Kidney epithelial cell (primary cell): ENCODE results near the gene CD1B. TPM values are rescaled to one million over a fixed set of nuclear protein-coding genes. Genes with fewer than 3 reads are reported as not detected.
"Not testable (repeated sequence)": the region's sequence is repeated elsewhere in the genome, so short reads cannot be mapped to it uniquely, and the experiment has no call there.

Experiments
- DNase-seq: peaks from one replicate; pipeline ENCODE4 v3.0.0-alpha.2; 2010; ENCODE audit warnings: low read depth
- H3K27me3 ChIP-seq: 2 replicates; pipeline ENCODE4 v1.6.0; 2011; ENCODE audit warnings: low read length; ENCODE audit not compliant: control insufficient read depth, insufficient read depth
- H3K36me3 ChIP-seq: 2 replicates; pipeline ENCODE4 v1.5.1; 2011; ENCODE audit warnings: low read length; ENCODE audit not compliant: control insufficient read depth, insufficient read depth
- H3K4me3 ChIP-seq: 2 replicates; pipeline ENCODE4 v1.5.1; 2011; ENCODE audit warnings: low read depth, mild to moderate bottlenecking, control low read depth, low read length
- CTCF ChIP-seq: IDR thresholded peaks from 2 replicates; pipeline ENCODE4 v1.5.1; 2011; ENCODE audit warnings: mild to moderate bottlenecking, moderate library complexity, low read length, control low read depth, inconsistent platforms; ENCODE audit not compliant: insufficient read depth, poor library complexity, severe bottlenecking
- total RNA-seq: library from RNA; depleted of rRNA; stranded (reverse); fragments of >200 nt; gene quantifications from 2 replicates; pipeline ENCODE4 v1.2.3, GENCODE V29; 2015

Gene CD1B
- total RNA-seq, 1 donor from 2014 or later, result not detected

GRCh38 chr1:158362482-158362881 lies 31.2 kb upstream of the CD1B start:
- H3K36me3 ChIP-seq, result no peaks in the 10 kb centered on the region
- DNase-seq, result no peak
- no peak for TF ChIP-seq CTCF
- no peaks in the 10 kb centered on the region for H3K27me3 ChIP-seq
- H3K4me3 ChIP-seq, result no peak overlapping the region

DNA sequence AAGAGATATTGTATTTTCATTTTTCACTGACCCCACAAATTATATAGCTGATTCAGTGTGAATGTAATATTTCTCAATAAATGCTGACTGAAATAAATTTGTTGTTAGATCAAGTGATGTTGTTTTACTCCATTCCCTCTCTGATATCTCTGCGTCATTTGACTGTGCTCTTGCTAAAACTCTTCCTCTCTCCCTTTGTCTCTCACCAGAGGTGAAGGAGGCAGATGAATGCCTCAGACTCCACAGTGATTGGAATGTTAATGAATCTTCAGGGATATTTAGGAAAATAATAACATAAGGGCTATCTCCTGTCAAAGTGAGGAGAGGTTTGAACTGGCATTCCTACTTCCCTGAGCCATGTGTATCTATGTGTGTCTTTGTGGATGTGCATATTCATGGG lies 26.1 kb upstream of the CD1B start:
- TF ChIP-seq CTCF, result no peak
- DNase-seq, result no peak
- Histone ChIP-seq H3K4me3 (no peak overlapping the region), H3K27me3 (no peaks in the 10 kb centered on the region), H3K36me3 (no peaks in the 10 kb centered on the region)

DNA sequence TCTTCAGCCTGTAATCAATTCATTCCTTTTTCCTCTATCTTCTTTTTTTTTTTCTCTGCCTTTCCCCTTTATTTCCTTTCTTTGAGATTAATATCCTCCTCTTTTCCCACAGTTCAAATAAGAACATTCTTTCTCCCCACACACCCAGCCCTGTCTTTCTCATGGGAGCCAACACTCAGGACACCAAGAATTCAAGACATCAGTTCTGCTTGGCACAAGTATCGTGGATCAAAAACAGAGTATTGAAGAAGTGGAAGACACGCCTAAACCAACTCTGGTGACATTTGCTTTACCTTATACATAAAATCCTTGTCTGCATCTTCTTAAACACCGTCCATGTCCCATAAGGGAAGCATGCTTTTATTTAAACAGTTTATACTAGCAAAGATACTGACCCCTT lies 25.3 kb upstream of the CD1B start:
- Histone ChIP-seq H3K4me3 (no peak overlapping the region), H3K36me3 (no peaks in the 10 kb centered on the region), H3K27me3 (no peaks in the 10 kb centered on the region)
- DNase-seq, result no peak
- TF ChIP-seq CTCF, result no peak

GRCh38 chr1:158355773-158356285 lies 24.5 kb upstream of the CD1B start:
- H3K4me3 ChIP-seq, result no peak overlapping the region
- no peaks in the 10 kb centered on the region for H3K27me3 ChIP-seq
- DNase-seq, result no peak
- no peaks in the 10 kb centered on the region for H3K36me3 ChIP-seq
- TF ChIP-seq CTCF, result no peak

GRCh38 chr1:158354255-158354654 lies 22.9 kb upstream of the CD1B start:
- no peaks in the 10 kb centered on the region for H3K36me3 ChIP-seq
- no peak for DNase-seq
- TF ChIP-seq CTCF, result no peak
- H3K27me3 ChIP-seq, result no peaks in the 10 kb centered on the region
- H3K4me3 ChIP-seq, result no peak overlapping the region

- TF ChIP-seq CTCF, result no peak
- H3K4me3 ChIP-seq, result no peak within 1 kb of the TSS
- no peaks in the 10 kb centered on the region for H3K36me3 ChIP-seq
- DNase-seq, result no peak
- no peaks in the 10 kb centered on the region for H3K27me3 ChIP-seq
Measured at GRCh38 chr1:158353303-158354075, 22.2 kb upstream of the CD1B start, which contains the start of gene CD1E. Gene CD1E, plus strand, starts transcription at chr1:158353894. Its CDS starts 95 bp downstream, at chr1:158353989.

DNA sequence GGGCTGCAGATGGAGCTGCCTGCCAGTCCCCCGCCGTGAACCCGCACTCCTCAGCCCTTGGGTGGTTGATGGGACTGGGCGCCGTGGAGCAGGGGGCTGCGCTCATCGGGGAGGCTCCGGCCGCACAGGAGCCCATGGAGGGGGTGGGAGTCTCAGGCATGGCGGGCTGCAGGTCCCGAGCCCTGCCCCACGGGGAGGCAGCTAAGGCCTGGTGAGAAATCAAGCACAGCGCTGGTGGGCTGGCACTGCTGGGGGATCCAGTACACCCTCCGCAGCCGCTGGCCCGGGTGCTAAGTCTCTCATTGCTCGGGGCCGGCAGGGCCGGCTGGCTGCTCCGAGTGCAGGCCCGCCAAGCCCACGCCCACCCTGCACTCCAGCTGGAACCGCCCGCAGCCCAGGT lies 17.6 kb upstream of the CD1B start:
- not testable (repeated sequence) for H3K4me3 ChIP-seq, H3K36me3 ChIP-seq, DNase-seq, H3K27me3 ChIP-seq

GRCh38 chr1:158336413-158336812 lies 5.1 kb upstream of the CD1B start:
- not testable (repeated sequence) for H3K36me3 ChIP-seq, H3K4me3 ChIP-seq, DNase-seq, H3K27me3 ChIP-seq
